ENCODE measurements around the gene POR.

Gene POR

GRCh38 chr7:75981453-75982305 is 66.7 kb downstream of the POR start:
- no peak overlapping the region for H3K27ac Mint-ChIP-seq
- peaks cover 10% of the 10 kb centered on the region for H3K4me1 Mint-ChIP-seq
- H3K4me3 Mint-ChIP-seq, result no peak overlapping the region
- H3K27me3 Mint-ChIP-seq (ENCODE audit: low read depth, poor library complexity), result no peaks in the 10 kb centered on the region
- no peak for TF ChIP-seq CTCF (IDR thresholded peaks at IDR 0.05)
- H3K36me3 Mint-ChIP-seq (ENCODE audit: low read depth), result peaks cover 2% of the 10 kb centered on the region
- no peaks in the 10 kb centered on the region for H3K9me3 Mint-ChIP-seq
- DNase-seq, result no peak

DNA sequence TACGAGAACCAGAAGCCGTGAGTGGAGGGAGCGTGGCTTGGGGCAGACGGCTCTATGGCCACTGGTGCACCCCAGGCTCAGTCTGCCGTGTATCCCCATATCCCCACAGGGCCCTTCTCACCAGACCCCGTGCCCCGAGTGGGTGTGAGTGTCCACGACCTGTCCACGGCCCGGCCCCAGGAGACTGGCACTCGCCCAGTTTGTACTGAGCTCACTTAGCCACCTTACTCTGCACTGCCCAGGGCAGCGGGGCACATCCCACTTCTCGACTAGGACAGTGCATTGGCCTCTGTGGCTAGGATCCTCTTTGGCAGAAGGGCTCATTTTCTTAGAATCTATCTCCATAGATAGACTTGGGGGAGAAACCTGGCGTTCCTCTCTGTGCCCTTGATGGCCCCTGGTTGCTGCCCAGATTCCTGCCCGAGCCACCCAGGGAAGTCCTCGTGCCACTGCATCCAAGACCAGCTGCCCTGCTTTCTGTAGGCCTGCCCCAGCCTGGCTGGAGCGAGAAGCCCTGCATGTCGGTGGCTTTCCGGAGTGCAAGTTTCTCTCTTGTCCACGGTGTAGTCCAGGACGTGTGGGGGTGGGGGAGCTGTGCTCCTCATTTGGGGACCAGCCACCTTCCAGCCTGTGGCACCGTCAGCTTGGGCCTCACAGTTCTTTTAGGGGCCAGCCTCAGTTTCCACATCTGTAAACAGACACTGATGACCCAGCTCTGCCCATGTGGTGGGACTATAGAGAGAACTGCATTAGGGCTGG is 67.5 kb downstream of the POR start:
- no peak for TF ChIP-seq CTCF (IDR thresholded peaks at IDR 0.05)
- no peak overlapping the region for H3K4me3 Mint-ChIP-seq
- H3K27me3 Mint-ChIP-seq (ENCODE audit: low read depth, poor library complexity), result no peaks in the 10 kb centered on the region

GRCh38 chr7:75983471-75984129 is 68.6 kb downstream of the POR start:
- no peak for TF ChIP-seq CTCF (IDR thresholded peaks at IDR 0.05)
- Mint-ChIP-seq H3K9me3 (no peaks in the 10 kb centered on the region), H3K27ac (no peak overlapping the region), H3K4me3 (no peak overlapping the region), H3K36me3 (ENCODE audit: low read depth) (peaks cover 11% of the 10 kb centered on the region), H3K27me3 (ENCODE audit: low read depth, poor library complexity) (no peaks in the 10 kb centered on the region), H3K4me1 (peaks cover 11% of the 10 kb centered on the region)
- DNase-seq, result no peak

More for the DNA sequence above, 67.5 kb downstream of the POR start:
- Mint-ChIP-seq H3K9me3 (no peaks in the 10 kb centered on the region), H3K36me3 (ENCODE audit: low read depth) (peaks cover 10% of the 10 kb centered on the region), H3K27ac (no peak overlapping the region), H3K4me1 (peaks cover 9% of the 10 kb centered on the region)
- no peak for DNase-seq

DNA sequence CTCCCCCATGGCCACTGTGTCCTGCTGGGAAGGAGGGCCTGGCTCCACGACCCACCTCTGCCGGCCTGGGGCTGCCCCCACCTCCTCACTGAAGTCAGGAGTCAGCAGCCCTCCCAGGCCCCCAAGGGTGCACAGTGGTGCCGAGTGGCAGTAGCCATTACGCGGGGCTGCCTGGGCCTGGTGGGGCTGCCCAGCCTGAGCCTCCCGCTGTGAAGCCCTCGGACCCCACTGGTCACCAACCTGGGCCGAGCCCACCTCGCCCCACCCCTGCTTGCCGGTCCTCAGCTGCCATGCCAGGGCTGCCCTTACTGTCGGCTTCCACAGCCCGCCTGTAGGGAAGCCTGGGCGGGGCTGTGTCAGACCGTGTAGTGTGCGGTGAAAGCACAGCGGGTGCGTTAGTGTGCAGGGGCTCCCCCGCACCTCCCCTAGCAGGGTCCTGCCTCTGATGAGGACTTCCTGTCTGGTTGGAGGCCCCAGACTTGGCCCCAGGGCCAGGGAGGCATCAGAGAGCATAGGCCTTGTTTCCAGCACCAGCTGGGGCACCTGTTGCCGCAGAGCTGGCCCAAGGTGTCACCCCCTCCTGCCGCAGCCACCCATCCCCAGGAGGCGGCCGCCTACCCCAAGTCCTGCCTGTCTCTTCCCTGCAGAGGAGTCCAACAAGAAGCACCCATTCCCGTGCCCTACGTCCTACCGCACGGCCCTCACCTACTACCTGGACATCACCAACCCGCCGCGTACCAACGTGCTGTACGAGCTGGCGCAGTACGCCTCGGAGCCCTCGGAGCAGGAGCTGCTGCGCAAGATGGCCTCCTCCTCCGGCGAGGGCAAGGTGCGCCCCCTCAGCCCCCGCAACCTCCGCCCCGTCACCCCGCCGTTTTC is 69.4 kb downstream of the POR start:
- Mint-ChIP-seq H3K9me3 (no peaks in the 10 kb centered on the region), H3K27ac (no peak overlapping the region), H3K36me3 (ENCODE audit: low read depth) (peaks cover 11% of the 10 kb centered on the region), H3K4me1 (peaks cover 9% of the 10 kb centered on the region), H3K4me3 (no peak overlapping the region), H3K27me3 (ENCODE audit: low read depth, poor library complexity) (peaks cover 2% of the 10 kb centered on the region)
- DNase-seq, result no peak
- TF ChIP-seq CTCF (IDR thresholded peaks at IDR 0.05), result no peak

DNA sequence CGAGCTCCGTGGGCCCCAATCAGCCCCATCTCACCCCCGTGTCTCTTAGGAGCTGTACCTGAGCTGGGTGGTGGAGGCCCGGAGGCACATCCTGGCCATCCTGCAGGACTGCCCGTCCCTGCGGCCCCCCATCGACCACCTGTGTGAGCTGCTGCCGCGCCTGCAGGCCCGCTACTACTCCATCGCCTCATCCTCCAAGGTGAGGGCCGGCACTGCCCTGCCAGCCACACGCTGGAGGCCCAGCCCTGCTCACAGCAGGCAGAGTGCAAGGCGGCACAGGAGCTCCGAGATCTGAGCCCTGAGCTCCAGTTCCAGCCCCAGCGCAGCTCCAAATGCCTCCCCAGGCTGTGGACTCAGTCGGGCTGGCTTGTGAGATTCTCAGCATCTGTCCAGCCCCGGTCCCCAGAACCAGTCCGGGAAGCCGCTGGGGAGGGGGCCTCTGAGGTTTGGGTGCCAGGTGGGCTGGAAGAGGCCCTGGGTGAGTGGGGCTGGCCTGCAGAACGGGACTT is 70.1 kb downstream of the POR start:
- TF ChIP-seq CTCF (IDR thresholded peaks at IDR 0.05), result no peak
- Mint-ChIP-seq H3K27me3 (ENCODE audit: low read depth, poor library complexity) (peaks cover 3% of the 10 kb centered on the region), H3K36me3 (ENCODE audit: low read depth) (peaks cover 11% of the 10 kb centered on the region), H3K9me3 (no peaks in the 10 kb centered on the region), H3K4me3 (no peak overlapping the region), H3K4me1 (peaks cover 16% of the 10 kb centered on the region), H3K27ac (no peak overlapping the region)
- DNase-seq, result no peak
